Omental fat pad (tissue), 4 donors: ENCODE measurements around the gene STAT4. TPM values are rescaled to one million over a fixed set of nuclear protein-coding genes. Genes with fewer than 3 reads are reported as not detected.
A peak's percentile ranks its signal among the peaks of the same experiment; 100 is the strongest.

Experiments used
- ATAC-seq: fragments of 150-250 bp; one replicate; pipeline ENCODE4 v1.9.1; 2016; ENCODE audit warnings: mild to moderate bottlenecking, moderate library complexity; ENCODE audit not compliant: low FRiP score
- DNase-seq: peaks from one replicate; pipeline ENCODE4 v3.0.0-alpha.2; 2019; ENCODE audit warnings: low spot score
- CTCF ChIP-seq, 3 donors: fragments of 450-650 bp; IDR thresholded peaks; one replicate each; pipeline ENCODE4 v1.5.1; 2016 to 2017; ENCODE audit warnings: antibody characterized with exemption in 3 of 3, mild to moderate bottlenecking in 3 of 3, moderate library complexity in 2 of 3
- total RNA-seq, 4 donors: library from RNA; depleted of rRNA; stranded (reverse); fragments of >200 nt; gene quantifications; one replicate each; pipeline ENCODE4 v1.1.0, GENCODE V29; 2016

Gene STAT4
- total RNA-seq, 4 donors from 2014 or later: 4.6 to 29.4 (median 10.5) TPM

- peak in 1 of 3 donors; percentile 27 for TF ChIP-seq CTCF (IDR thresholded peaks at IDR 0.05)
- no peak for ATAC-seq
- DNase-seq: no peak
Measured at GRCh38 chr2:191030521-191031154, 120.2 kb downstream of the STAT4 start.

- no peak for DNase-seq
- TF ChIP-seq CTCF (IDR thresholded peaks at IDR 0.05): no peak
- no peak for ATAC-seq
Measured at GRCh38 chr2:191029280-191029950, 121.4 kb downstream of the STAT4 start.

- no peak for ATAC-seq
- no peak for DNase-seq
- no peak for TF ChIP-seq CTCF (IDR thresholded peaks at IDR 0.05)
Measured at GRCh38 chr2:191026377-191026776, 124.4 kb downstream of the STAT4 start.

- DNase-seq (no peak), ATAC-seq (no peak)
- TF ChIP-seq CTCF (IDR thresholded peaks at IDR 0.05): no peak
Measured at GRCh38 chr2:191025135-191025534, 125.7 kb downstream of the STAT4 start.

GRCh38 chr2:191023235-191023679 is 127.5 kb downstream of the STAT4 start:
- no peak for TF ChIP-seq CTCF (IDR thresholded peaks at IDR 0.05)
- no peak for ATAC-seq
- DNase-seq: no peak

GRCh38 chr2:191020742-191021381 is 129.9 kb downstream of the STAT4 start:
- DNase-seq (no peak), ATAC-seq (peak; percentile 68)
- no peak for TF ChIP-seq CTCF (IDR thresholded peaks at IDR 0.05)
